Stimulated activated CD4-positive, alpha-beta T cell treated with anti-CD3 and anti-CD28 coated beads, Interleukin-12 subunit alpha, Interleukin-12 subunit beta, amount 100 ng/mL, for 48 hours (primary cell): ENCODE results near the gene SKAP1.
"Not testable (repeated sequence)": the region's sequence is repeated elsewhere in the genome, so short reads cannot be mapped to it uniquely, and the experiment has no call there.

ENCODE experiments used
- DNase-seq, 3 donors: peaks; one replicate each; pipeline ENCODE4 v3.0.0-alpha.2; 2020; ENCODE audit warnings: low read depth in 2 of 3, low spot score in 1 of 3

The SKAP1 gene

GRCh38 chr17:48219617-48220016 is 210.4 kb downstream of the SKAP1 start:
- DNase-seq: no peak

- DNase-seq: no peak
Measured at GRCh38 chr17:48215583-48216139, 214.4 kb downstream of the SKAP1 start.

GRCh38 chr17:48213797-48214196 is 216.2 kb downstream of the SKAP1 start:
- no peak for DNase-seq

- no peak for DNase-seq
Measured at GRCh38 chr17:48211787-48212186, 218.2 kb downstream of the SKAP1 start.

- DNase-seq: no peak
Measured at GRCh38 chr17:48211011-48211410, 219.0 kb downstream of the SKAP1 start.

GRCh38 chr17:48209973-48210372 is 220.0 kb downstream of the SKAP1 start:
- DNase-seq: no peak

GRCh38 chr17:48207776-48208544 is 222.1 kb downstream of the SKAP1 start:
- no peak for DNase-seq

GRCh38 chr17:48207036-48207435 is 223.0 kb downstream of the SKAP1 start:
- not testable (repeated sequence) for DNase-seq

GRCh38 chr17:48202959-48203358 is 227.1 kb downstream of the SKAP1 start:
- DNase-seq: no peak

GRCh38 chr17:48198950-48199541 is 231.0 kb downstream of the SKAP1 start:
- no peak for DNase-seq

GRCh38 chr17:48195910-48196309 is 234.1 kb downstream of the SKAP1 start:
- DNase-seq: no peak

GRCh38 chr17:48194097-48194550 is 235.9 kb downstream of the SKAP1 start:
- DNase-seq: no peak

- no peak for DNase-seq
Measured at GRCh38 chr17:48192321-48192731, 237.7 kb downstream of the SKAP1 start.

GRCh38 chr17:48191362-48191761 is 238.7 kb downstream of the SKAP1 start:
- DNase-seq: no peak

- DNase-seq: no peak
Measured at GRCh38 chr17:48190871-48191270, 239.1 kb downstream of the SKAP1 start.

- DNase-seq: no peak
Measured at GRCh38 chr17:48187872-48188608, 242.0 kb downstream of the SKAP1 start.

- DNase-seq: not testable (repeated sequence)
Measured at GRCh38 chr17:48186317-48186716, 243.7 kb downstream of the SKAP1 start.

GRCh38 chr17:48184721-48185120 is 245.3 kb downstream of the SKAP1 start:
- DNase-seq: no peak

GRCh38 chr17:48181653-48182052 is 248.4 kb downstream of the SKAP1 start:
- DNase-seq: no peak

GRCh38 chr17:48180842-48181629 is 249.0 kb downstream of the SKAP1 start:
- DNase-seq: no peak
